Measurements from ENCODE around the gene SHC2.

Gene SHC2

DNA sequence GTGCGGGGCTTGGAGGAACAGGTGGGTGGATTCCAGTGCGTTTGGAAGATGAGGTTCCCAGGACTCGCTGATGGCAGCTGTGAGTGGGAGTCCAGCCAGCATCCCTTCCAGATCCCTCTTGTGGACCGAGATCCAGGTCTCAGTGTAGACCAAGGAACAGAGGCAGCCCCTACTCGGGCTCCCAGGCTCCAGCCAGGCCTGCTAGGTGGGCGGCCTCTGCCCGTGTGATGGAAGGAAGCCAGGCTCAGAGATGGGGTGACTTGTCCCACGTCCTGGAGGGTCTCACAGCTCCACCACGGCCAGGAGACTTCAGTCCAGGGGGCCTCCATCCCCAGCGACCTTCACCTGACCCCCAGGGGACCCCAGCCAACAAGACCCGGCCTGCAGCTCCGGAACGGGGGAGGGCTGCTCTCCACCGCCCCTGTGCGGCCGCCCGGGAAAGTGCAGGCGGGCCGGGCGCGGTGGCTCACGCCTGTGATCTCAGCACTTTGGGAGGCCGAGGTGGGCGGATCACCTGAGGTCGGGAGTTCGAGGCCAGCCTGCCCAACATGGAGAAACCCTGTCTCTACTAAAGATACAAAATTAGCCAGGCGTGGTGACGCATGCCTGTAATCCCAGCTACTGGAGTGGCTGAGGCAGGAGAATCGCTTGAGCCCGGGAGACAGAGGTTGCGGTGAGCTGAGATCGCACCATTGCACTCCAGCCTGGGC, 34.7 kb upstream of the SHC2 start (continued):
- TF ChIP-seq, protein P1, sequence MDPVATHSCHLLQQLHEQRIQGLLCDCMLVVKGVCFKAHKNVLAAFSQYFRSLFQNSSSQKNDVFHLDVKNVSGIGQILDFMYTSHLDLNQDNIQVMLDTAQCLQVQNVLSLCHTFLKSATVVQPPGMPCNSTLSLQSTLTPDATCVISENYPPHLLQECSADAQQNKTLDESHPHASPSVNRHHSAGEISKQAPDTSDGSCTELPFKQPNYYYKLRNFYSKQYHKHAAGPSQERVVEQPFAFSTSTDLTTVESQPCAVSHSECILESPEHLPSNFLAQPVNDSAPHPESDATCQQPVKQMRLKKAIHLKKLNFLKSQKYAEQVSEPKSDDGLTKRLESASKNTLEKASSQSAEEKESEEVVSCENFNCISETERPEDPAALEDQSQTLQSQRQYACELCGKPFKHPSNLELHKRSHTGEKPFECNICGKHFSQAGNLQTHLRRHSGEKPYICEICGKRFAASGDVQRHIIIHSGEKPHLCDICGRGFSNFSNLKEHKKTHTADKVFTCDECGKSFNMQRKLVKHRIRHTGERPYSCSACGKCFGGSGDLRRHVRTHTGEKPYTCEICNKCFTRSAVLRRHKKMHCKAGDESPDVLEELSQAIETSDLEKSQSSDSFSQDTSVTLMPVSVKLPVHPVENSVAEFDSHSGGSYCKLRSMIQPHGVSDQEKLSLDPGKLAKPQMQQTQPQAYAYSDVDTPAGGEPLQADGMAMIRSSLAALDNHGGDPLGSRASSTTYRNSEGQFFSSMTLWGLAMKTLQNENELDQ (tag by site-specific recombination; IDR thresholded peaks at IDR 0.05; ENCODE audit: low read depth), result no peak
- TF ChIP-seq, protein P2, sequence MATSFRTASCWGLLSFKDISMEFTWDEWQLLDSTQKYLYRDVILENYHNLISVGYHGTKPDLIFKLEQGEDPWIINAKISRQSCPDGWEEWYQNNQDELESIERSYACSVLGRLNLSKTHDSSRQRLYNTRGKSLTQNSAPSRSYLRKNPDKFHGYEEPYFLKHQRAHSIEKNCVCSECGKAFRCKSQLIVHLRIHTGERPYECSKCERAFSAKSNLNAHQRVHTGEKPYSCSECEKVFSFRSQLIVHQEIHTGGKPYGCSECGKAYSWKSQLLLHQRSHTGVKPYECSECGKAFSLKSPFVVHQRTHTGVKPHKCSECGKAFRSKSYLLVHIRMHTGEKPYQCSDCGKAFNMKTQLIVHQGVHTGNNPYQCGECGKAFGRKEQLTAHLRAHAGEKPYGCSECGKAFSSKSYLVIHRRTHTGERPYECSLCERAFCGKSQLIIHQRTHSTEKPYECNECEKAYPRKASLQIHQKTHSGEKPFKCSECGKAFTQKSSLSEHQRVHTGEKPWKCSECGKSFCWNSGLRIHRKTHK (tag by site-specific recombination; IDR thresholded peaks at IDR 0.05), result no peak
- no peak for TF ChIP-seq ZBTB6 (tag by site-specific recombination; IDR thresholded peaks at IDR 0.05)
- no peak for TF ChIP-seq ZNF501 (tag by site-specific recombination; IDR thresholded peaks at IDR 0.05)
- TF ChIP-seq GLI2 (tag by site-specific recombination; IDR thresholded peaks at IDR 0.05; ENCODE audit: borderline replicate concordance, low read depth), result no peak
- TF ChIP-seq ZEB2 (tag by site-specific recombination; IDR thresholded peaks at IDR 0.05), result no peak
- TF ChIP-seq ZNF658 (tag by site-specific recombination; IDR thresholded peaks at IDR 0.05), result no peak
- peak; percentile 60; the same call in 1 of the 2 replicates for TF ChIP-seq KLF7 (tag by site-specific recombination; IDR thresholded peaks at IDR 0.05; ENCODE audit: borderline replicate concordance)
- TF ChIP-seq ZNF148 (tag by site-specific recombination; IDR thresholded peaks at IDR 0.05; ENCODE audit: borderline replicate concordance), result no peak
- TF ChIP-seq ZNF2 (tag by site-specific recombination; IDR thresholded peaks at IDR 0.05), result no peak
- TF ChIP-seq EGR2 (tag by site-specific recombination; IDR thresholded peaks at IDR 0.05; ENCODE audit: low read depth), result peak; percentile 73
- TF ChIP-seq ZNF19 (tag by site-specific recombination; IDR thresholded peaks at IDR 0.05; ENCODE audit: low read depth), result no peak
- TF ChIP-seq, protein P3, sequence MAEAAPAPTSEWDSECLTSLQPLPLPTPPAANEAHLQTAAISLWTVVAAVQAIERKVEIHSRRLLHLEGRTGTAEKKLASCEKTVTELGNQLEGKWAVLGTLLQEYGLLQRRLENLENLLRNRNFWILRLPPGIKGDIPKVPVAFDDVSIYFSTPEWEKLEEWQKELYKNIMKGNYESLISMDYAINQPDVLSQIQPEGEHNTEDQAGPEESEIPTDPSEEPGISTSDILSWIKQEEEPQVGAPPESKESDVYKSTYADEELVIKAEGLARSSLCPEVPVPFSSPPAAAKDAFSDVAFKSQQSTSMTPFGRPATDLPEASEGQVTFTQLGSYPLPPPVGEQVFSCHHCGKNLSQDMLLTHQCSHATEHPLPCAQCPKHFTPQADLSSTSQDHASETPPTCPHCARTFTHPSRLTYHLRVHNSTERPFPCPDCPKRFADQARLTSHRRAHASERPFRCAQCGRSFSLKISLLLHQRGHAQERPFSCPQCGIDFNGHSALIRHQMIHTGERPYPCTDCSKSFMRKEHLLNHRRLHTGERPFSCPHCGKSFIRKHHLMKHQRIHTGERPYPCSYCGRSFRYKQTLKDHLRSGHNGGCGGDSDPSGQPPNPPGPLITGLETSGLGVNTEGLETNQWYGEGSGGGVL (tag by site-specific recombination; IDR thresholded peaks at IDR 0.05), result no peak
- TF ChIP-seq ZNF121 (tag by site-specific recombination; IDR thresholded peaks at IDR 0.05), result no peak
- no peak for TF ChIP-seq ZNF530 (tag by site-specific recombination; IDR thresholded peaks at IDR 0.05; ENCODE audit: low read depth)
- TF ChIP-seq ZNF335 (tag by site-specific recombination; conservative IDR thresholded peaks at IDR 0.05), result no peak
- no peak for TF ChIP-seq FEZF1 (tag by site-specific recombination; IDR thresholded peaks at IDR 0.05)
- no peak for TF ChIP-seq OSR2 (tag by site-specific recombination; IDR thresholded peaks at IDR 0.05)
- no peak for TF ChIP-seq ZBTB21 (tag by site-specific recombination; IDR thresholded peaks at IDR 0.05)
- TF ChIP-seq ZNF768 (tag by site-specific recombination; IDR thresholded peaks at IDR 0.05), result no peak
- no peak for TF ChIP-seq ZNF354C (tag by site-specific recombination; IDR thresholded peaks at IDR 0.05; ENCODE audit: borderline replicate concordance, low read depth)
- TF ChIP-seq ZNF692 (tag by site-specific recombination; IDR thresholded peaks at IDR 0.05), result no peak
- TF ChIP-seq KLF1 (tag by site-specific recombination; IDR thresholded peaks at IDR 0.05), result peak; percentile 76
- TF ChIP-seq KLF8 (tag by site-specific recombination; IDR thresholded peaks at IDR 0.05), result peak; percentile 34; the same call in 1 of the 2 replicates
- no peak for TF ChIP-seq ZNF426 (tag by site-specific recombination; IDR thresholded peaks at IDR 0.05)
- no peak for TF ChIP-seq ZNF146 (tag by site-specific recombination; IDR thresholded peaks at IDR 0.05)
- no peak for TF ChIP-seq ZNF184 (tag by site-specific recombination; IDR thresholded peaks at IDR 0.05)
- no peak for TF ChIP-seq MYNN (tag by site-specific recombination; IDR thresholded peaks at IDR 0.05; ENCODE audit: borderline replicate concordance)
- TF ChIP-seq TRIM28 (IDR thresholded peaks at IDR 0.05; ENCODE audit: borderline replicate concordance, low read length), result no peak
- TF ChIP-seq YY2 (tag by site-specific recombination; IDR thresholded peaks at IDR 0.05), result no peak

Measured in HEK293 (cell line).